ENCODE data around the gene RCSD1. TPM values are rescaled to one million over a fixed set of nuclear protein-coding genes. Genes with fewer than 3 reads are reported as not detected.

Gene RCSD1
- total and polyA plus RNA-seq, 11 donors, result 14.1 to 51.5 (median 29.6) TPM

GRCh38 chr1:167746013-167746672, 116.1 kb downstream of the RCSD1 start:
- ATAC-seq, result no peak
- intact Hi-C loops (cut with DNase I), result no loop called here
- no peak overlapping the region for H3K4me3 ChIP-seq
- 76 to 81% (median 79%) methylated on average over 5 of the region's 5 CpGs for WGBS, 4 donors
- DNase-seq, result no peak
- no peaks in the 10 kb centered on the region for H3K27me3 ChIP-seq
- no peaks in the 10 kb centered on the region for H3K36me3 ChIP-seq
- no peaks in the 10 kb centered on the region for H3K9me3 ChIP-seq
- TF ChIP-seq POLR2A (IDR thresholded peaks at IDR 0.05) (no peak), CTCF (IDR thresholded peaks at IDR 0.05) (no peak)
- H3K4me1 ChIP-seq, result peaks cover 0 to 36% (median 8%) of the 10 kb centered on the region in 12 donors
- H3K27ac ChIP-seq, result no peak overlapping the region

GRCh38 chr1:167746988-167747655, 117.1 kb downstream of the RCSD1 start:
- H3K9me3 ChIP-seq, result no peaks in the 10 kb centered on the region
- TF ChIP-seq POLR2A (IDR thresholded peaks at IDR 0.05), result no peak
- TF ChIP-seq CTCF (IDR thresholded peaks at IDR 0.05), result no peak
- ATAC-seq, result no peak
- DNase-seq, result no peak
- no peak overlapping the region for H3K27ac ChIP-seq
- H3K27me3 ChIP-seq, result no peaks in the 10 kb centered on the region
- 83 to 93% (median 91%) methylated on average over 7 of the region's 7 CpGs for WGBS, 4 donors
- intact Hi-C loops (cut with DNase I), result no loop called here
- H3K4me3 ChIP-seq, result no peak overlapping the region
- H3K4me1 ChIP-seq, result peaks cover 0 to 40% (median 8%) of the 10 kb centered on the region in 12 donors
- no peaks in the 10 kb centered on the region for H3K36me3 ChIP-seq

- no peak for ATAC-seq
- Histone ChIP-seq H3K36me3 (no peaks in the 10 kb centered on the region), H3K4me1 (peaks cover 0 to 43% (median 16%) of the 10 kb centered on the region in 12 donors), H3K27me3 (no peaks in the 10 kb centered on the region), H3K27ac (no peak overlapping the region), H3K9me3 (no peaks in the 10 kb centered on the region), H3K4me3 (no peak overlapping the region)
- TF ChIP-seq POLR2A (IDR thresholded peaks at IDR 0.05), result no peak
- TF ChIP-seq CTCF (IDR thresholded peaks at IDR 0.05), result no peak
- WGBS, 4 donors, result 94 to 100% (median 96%) methylated on average over 1 of the region's 1 CpG
- no peak for DNase-seq
- intact Hi-C loops (cut with DNase I), result no loop called here
Observed at GRCh38 chr1:167747988-167748387, 118.0 kb downstream of the RCSD1 start.

- Histone ChIP-seq H3K27me3 (no peaks in the 10 kb centered on the region), H3K9me3 (no peaks in the 10 kb centered on the region), H3K36me3 (no peaks in the 10 kb centered on the region), H3K4me1 (peaks cover 0 to 53% (median 17%) of the 10 kb centered on the region in 12 donors), H3K4me3 (no peak overlapping the region), H3K27ac (no peak overlapping the region)
- ATAC-seq (no peak), DNase-seq (no peak)
- no peak for TF ChIP-seq POLR2A (IDR thresholded peaks at IDR 0.05)
- TF ChIP-seq CTCF (IDR thresholded peaks at IDR 0.05), result no peak
- intact Hi-C loops (cut with DNase I), result no loop called here
Observed at GRCh38 chr1:167748906-167749305, 118.9 kb downstream of the RCSD1 start.
